Mesendoderm (in vitro differentiated cells): ENCODE data around the gene TBC1D19.
"Not testable (repeated sequence)": the region's sequence is repeated elsewhere in the genome, so short reads cannot be mapped to it uniquely, and the experiment has no call there.

Experiments used
- DNase-seq: peaks from one replicate; pipeline ENCODE4 v3.0.0; 2013
- H2AK5ac ChIP-seq: 2 replicates; pipeline ENCODE4 v1.6.1; 2013; ENCODE audit warnings: low read length, inconsistent platforms
- H2BK120ac ChIP-seq: 2 replicates; pipeline ENCODE4 v1.6.1; 2013; ENCODE audit warnings: low read depth, mild to moderate bottlenecking, low read length, moderate library complexity, mixed read lengths
- H2BK15ac ChIP-seq: replicated peaks from 2 replicates; pipeline ENCODE4 v1.6.1; 2013; ENCODE audit warnings: low read depth, mild to moderate bottlenecking, moderate library complexity
- H2BK5ac ChIP-seq: 2 replicates; pipeline ENCODE4 v1.6.1; 2013; ENCODE audit warnings: low read length, inconsistent platforms
- H3K18ac ChIP-seq: 2 replicates; pipeline ENCODE4 v1.6.1; 2013; ENCODE audit warnings: mild to moderate bottlenecking, low read length, mixed read lengths
- H3K23ac ChIP-seq: one replicate; pipeline ENCODE4 v1.6.1; 2013; ENCODE audit warnings: low read length
- H3K27ac ChIP-seq: 2 replicates; pipeline ENCODE4 v1.5.1; 2013; ENCODE audit warnings: low read depth, mild to moderate bottlenecking, inconsistent platforms, low read length, moderate library complexity
- H3K27me3 ChIP-seq: 2 replicates; pipeline ENCODE4 v1.6.1; 2013; ENCODE audit warnings: low read length, control low read depth, mild to moderate bottlenecking, inconsistent platforms; ENCODE audit not compliant: insufficient read depth, poor library complexity
- H3K36me3 ChIP-seq: 2 replicates; pipeline ENCODE4 v1.6.1; 2013; ENCODE audit warnings: low read length, inconsistent platforms; ENCODE audit not compliant: control insufficient read depth, insufficient read depth
- H3K4ac ChIP-seq: one replicate; pipeline ENCODE4 v1.6.1; 2013; ENCODE audit warnings: low read depth, mild to moderate bottlenecking, low read length, moderate library complexity
- H3K4me1 ChIP-seq: 2 replicates; pipeline ENCODE4 v1.6.1; 2013; ENCODE audit warnings: low read depth, low read length, inconsistent platforms; ENCODE audit not compliant: control insufficient read depth
- H3K4me2 ChIP-seq: 2 replicates; pipeline ENCODE4 v1.6.1; 2013; ENCODE audit warnings: low read length
- H3K4me3 ChIP-seq: 2 replicates; pipeline ENCODE4 v1.5.1; 2013; ENCODE audit warnings: mild to moderate bottlenecking, low read length
- H3K56ac ChIP-seq: one replicate; pipeline ENCODE4 v1.6.1; 2013; ENCODE audit warnings: low read length
- H3K79me1 ChIP-seq: 2 replicates; pipeline ENCODE4 v1.6.1; 2013; ENCODE audit warnings: low read length, inconsistent platforms
- H3K79me2 ChIP-seq: 2 replicates; pipeline ENCODE4 v1.6.1; 2013; ENCODE audit warnings: mild to moderate bottlenecking, low read length; ENCODE audit not compliant: control insufficient read depth, insufficient read depth
- H3K9ac ChIP-seq: 2 replicates; pipeline ENCODE4 v1.6.1; 2013; ENCODE audit warnings: low read length, inconsistent platforms
- H4K5ac ChIP-seq: one replicate; pipeline ENCODE4 v1.6.1; 2013; ENCODE audit warnings: low read length
- H4K8ac ChIP-seq: one replicate; pipeline ENCODE4 v1.6.1; 2013; ENCODE audit warnings: low read depth, mild to moderate bottlenecking, control low read depth, low read length, moderate library complexity
- WGBS: extraction: QIAGEN DNeasy Blood & Tissue Kit; methylation state at CpG from one replicate; pipeline ENCODE4 v1.1.7; 2013; ENCODE audit warnings: low lambda C conversion rate, missing lambda C conversion rate; ENCODE audit not compliant: insufficient coverage; ENCODE audit errors: extremely low coverage; 5-methylcytosine and 5-hydroxymethylcytosine counted together

TBC1D19 gene

GRCh38 chr4:26632916-26633315, 49.0 kb downstream of the TBC1D19 start:
- Histone ChIP-seq H2BK15ac (no peak overlapping the region), H4K8ac (no peak overlapping the region), H3K4me3 (no peak overlapping the region), H3K4me2 (no peak overlapping the region), H2AK5ac (no peak overlapping the region), H3K36me3 (no peaks in the 10 kb centered on the region), H3K79me2 (no peaks in the 10 kb centered on the region), H3K9ac (no peak overlapping the region), H3K27me3 (no peaks in the 10 kb centered on the region), H3K23ac (no peak overlapping the region), H3K4ac (no peak overlapping the region), H3K56ac (no peak overlapping the region), H2BK5ac (no peak overlapping the region), H4K5ac (no peak overlapping the region), H3K27ac (no peak overlapping the region), H3K4me1 (no peaks in the 10 kb centered on the region), H2BK120ac (no peak overlapping the region), H3K79me1 (no peaks in the 10 kb centered on the region), H3K18ac (no peak overlapping the region)
- no CpG with 5 or more reads among the region's 1 CpG for WGBS
- no peak for DNase-seq

- Histone ChIP-seq H3K79me1 (no peaks in the 10 kb centered on the region), H3K36me3 (no peaks in the 10 kb centered on the region)
- no CpG with 5 or more reads among the region's 2 CpGs for WGBS
Observed at GRCh38 chr4:26634237-26634636, 50.4 kb downstream of the TBC1D19 start.

GRCh38 chr4:26636458-26636857, 52.6 kb downstream of the TBC1D19 start:
- Histone ChIP-seq H2BK120ac (no peak overlapping the region), H4K5ac (no peak overlapping the region)

More at GRCh38 chr4:26634237-26634636, 50.4 kb downstream of the TBC1D19 start:
- no peak overlapping the region for H2BK15ac ChIP-seq
- DNase-seq = peak; percentile 51
- no peaks in the 10 kb centered on the region for H3K79me2 ChIP-seq
- H3K4me1 ChIP-seq = no peaks in the 10 kb centered on the region
- no peak overlapping the region for H3K56ac ChIP-seq
- H2BK5ac ChIP-seq = no peak overlapping the region
- no peak overlapping the region for H3K4ac ChIP-seq
- H3K9ac ChIP-seq = no peak overlapping the region
- H3K4me2 ChIP-seq = no peak overlapping the region
- no peak overlapping the region for H4K5ac ChIP-seq
- H3K23ac ChIP-seq = no peak overlapping the region
- H3K27ac ChIP-seq = no peak overlapping the region
- H3K18ac ChIP-seq = no peak overlapping the region
- no peak overlapping the region for H2BK120ac ChIP-seq
- no peak overlapping the region for H3K4me3 ChIP-seq
- H4K8ac ChIP-seq = no peak overlapping the region
- H2AK5ac ChIP-seq = no peak overlapping the region
- H3K27me3 ChIP-seq = no peaks in the 10 kb centered on the region

GRCh38 chr4:26640639-26641038, 56.8 kb downstream of the TBC1D19 start:
- not testable (repeated sequence) for H4K8ac ChIP-seq, H3K56ac ChIP-seq, H3K79me2 ChIP-seq, H3K23ac ChIP-seq, H3K27ac ChIP-seq, H2AK5ac ChIP-seq, H4K5ac ChIP-seq, DNase-seq, H3K4me1 ChIP-seq, H3K4ac ChIP-seq, H3K36me3 ChIP-seq, H3K79me1 ChIP-seq, H3K4me2 ChIP-seq, H3K9ac ChIP-seq, H3K18ac ChIP-seq, H3K27me3 ChIP-seq, H3K4me3 ChIP-seq, H2BK15ac ChIP-seq, H2BK120ac ChIP-seq, H2BK5ac ChIP-seq
- WGBS = no CpG with 5 or more reads among the region's 8 CpGs

More at GRCh38 chr4:26636458-26636857, 52.6 kb downstream of the TBC1D19 start:
- no peaks in the 10 kb centered on the region for H3K79me1 ChIP-seq
- no peaks in the 10 kb centered on the region for H3K36me3 ChIP-seq
- H3K56ac ChIP-seq = no peak overlapping the region
- H3K79me2 ChIP-seq = no peaks in the 10 kb centered on the region
- no peak overlapping the region for H2BK15ac ChIP-seq
- H3K4ac ChIP-seq = no peak overlapping the region
- no peak for DNase-seq
- H2BK5ac ChIP-seq = no peak overlapping the region
- H3K4me2 ChIP-seq = no peak overlapping the region
- H3K27ac ChIP-seq = no peak overlapping the region
- no peak overlapping the region for H3K18ac ChIP-seq
- H3K9ac ChIP-seq = no peak overlapping the region
- no peak overlapping the region for H3K4me3 ChIP-seq
- H3K23ac ChIP-seq = no peak overlapping the region
- H3K27me3 ChIP-seq = no peaks in the 10 kb centered on the region
- no peak overlapping the region for H4K8ac ChIP-seq
- H2AK5ac ChIP-seq = no peak overlapping the region
- H3K4me1 ChIP-seq = no peaks in the 10 kb centered on the region

GRCh38 chr4:26647523-26648224, 63.8 kb downstream of the TBC1D19 start:
- H4K5ac ChIP-seq = no peak overlapping the region
- no CpG with 5 or more reads among the region's 2 CpGs for WGBS
- H3K79me1 ChIP-seq = no peaks in the 10 kb centered on the region
- H2BK120ac ChIP-seq = no peak overlapping the region
- no peaks in the 10 kb centered on the region for H3K27me3 ChIP-seq
- no peak overlapping the region for H3K4ac ChIP-seq
- no peak overlapping the region for H4K8ac ChIP-seq
- H3K79me2 ChIP-seq = no peaks in the 10 kb centered on the region
- DNase-seq = no peak
- H2AK5ac ChIP-seq = no peak overlapping the region
- H3K27ac ChIP-seq = no peak overlapping the region
- no peaks in the 10 kb centered on the region for H3K4me1 ChIP-seq
- H3K4me3 ChIP-seq = no peak overlapping the region
- no peak overlapping the region for H3K4me2 ChIP-seq
- H2BK5ac ChIP-seq = no peak overlapping the region
- no peak overlapping the region for H3K9ac ChIP-seq
- no peak overlapping the region for H3K23ac ChIP-seq
- H3K18ac ChIP-seq = no peak overlapping the region
- H3K56ac ChIP-seq = no peak overlapping the region
- no peaks in the 10 kb centered on the region for H3K36me3 ChIP-seq
- no peak overlapping the region for H2BK15ac ChIP-seq

- no peak overlapping the region for H4K8ac ChIP-seq
- no peaks in the 10 kb centered on the region for H3K79me2 ChIP-seq
- H3K18ac ChIP-seq = no peak overlapping the region
- no peak overlapping the region for H2BK120ac ChIP-seq
- no peak overlapping the region for H2BK15ac ChIP-seq
- H3K4me2 ChIP-seq = no peak overlapping the region
- H3K27me3 ChIP-seq = no peaks in the 10 kb centered on the region
- H2AK5ac ChIP-seq = no peak overlapping the region
- no peak overlapping the region for H4K5ac ChIP-seq
- H3K4ac ChIP-seq = no peak overlapping the region
- no CpG with 5 or more reads among the region's 1 CpG for WGBS
- DNase-seq = no peak
- H3K56ac ChIP-seq = no peak overlapping the region
- no peak overlapping the region for H3K27ac ChIP-seq
- no peaks in the 10 kb centered on the region for H3K79me1 ChIP-seq
- H3K4me3 ChIP-seq = no peak overlapping the region
- no peak overlapping the region for H3K23ac ChIP-seq
- H3K36me3 ChIP-seq = no peaks in the 10 kb centered on the region
- H3K4me1 ChIP-seq = no peaks in the 10 kb centered on the region
- no peak overlapping the region for H2BK5ac ChIP-seq
- H3K9ac ChIP-seq = no peak overlapping the region
Observed at GRCh38 chr4:26648260-26648659, 64.4 kb downstream of the TBC1D19 start.
